DMS114 treated with DMSO at 0.1 percent for 48 hours (cell line): ENCODE results near the gene EXD3.

ENCODE experiments used
- DNase-seq: peaks from one replicate; lab custom pipeline; 2025; ENCODE audit not compliant: unreplicated experiment; lab: John Stamatoyannopoulos, UW

The EXD3 gene

GRCh38 chr9:137319739-137320551 is 103.0 kb downstream of the EXD3 start:
- DNase-seq = no peak

- DNase-seq = peak; percentile 41
Measured at GRCh38 chr9:137319011-137319738, 103.8 kb downstream of the EXD3 start.

GRCh38 chr9:137318602-137319001 is 104.4 kb downstream of the EXD3 start:
- DNase-seq = no peak

GRCh38 chr9:137317718-137318511 is 105.0 kb downstream of the EXD3 start:
- no peak for DNase-seq

- DNase-seq = no peak
Measured at GRCh38 chr9:137317021-137317717, 105.8 kb downstream of the EXD3 start.

- no peak for DNase-seq
Measured at GRCh38 chr9:137316012-137316981, 106.7 kb downstream of the EXD3 start.

- DNase-seq = no peak
Measured at GRCh38 chr9:137315581-137316011, 107.4 kb downstream of the EXD3 start.

- DNase-seq = no peak
Measured at GRCh38 chr9:137314561-137315560, 108.1 kb downstream of the EXD3 start.

GRCh38 chr9:137313956-137314560 is 108.9 kb downstream of the EXD3 start:
- DNase-seq = no peak

- no peak for DNase-seq
Measured at GRCh38 chr9:137313326-137313936, 109.5 kb downstream of the EXD3 start.

- DNase-seq = no peak
Measured at GRCh38 chr9:137312852-137313325, 110.1 kb downstream of the EXD3 start.

GRCh38 chr9:137311986-137312851 is 110.7 kb downstream of the EXD3 start:
- DNase-seq = no peak

GRCh38 chr9:137311171-137311985 is 111.6 kb downstream of the EXD3 start:
- DNase-seq = no peak

- no peak for DNase-seq
Measured at GRCh38 chr9:137310189-137311052, 112.5 kb downstream of the EXD3 start.
